ENCODE results near the gene ACTR3.

DNA sequence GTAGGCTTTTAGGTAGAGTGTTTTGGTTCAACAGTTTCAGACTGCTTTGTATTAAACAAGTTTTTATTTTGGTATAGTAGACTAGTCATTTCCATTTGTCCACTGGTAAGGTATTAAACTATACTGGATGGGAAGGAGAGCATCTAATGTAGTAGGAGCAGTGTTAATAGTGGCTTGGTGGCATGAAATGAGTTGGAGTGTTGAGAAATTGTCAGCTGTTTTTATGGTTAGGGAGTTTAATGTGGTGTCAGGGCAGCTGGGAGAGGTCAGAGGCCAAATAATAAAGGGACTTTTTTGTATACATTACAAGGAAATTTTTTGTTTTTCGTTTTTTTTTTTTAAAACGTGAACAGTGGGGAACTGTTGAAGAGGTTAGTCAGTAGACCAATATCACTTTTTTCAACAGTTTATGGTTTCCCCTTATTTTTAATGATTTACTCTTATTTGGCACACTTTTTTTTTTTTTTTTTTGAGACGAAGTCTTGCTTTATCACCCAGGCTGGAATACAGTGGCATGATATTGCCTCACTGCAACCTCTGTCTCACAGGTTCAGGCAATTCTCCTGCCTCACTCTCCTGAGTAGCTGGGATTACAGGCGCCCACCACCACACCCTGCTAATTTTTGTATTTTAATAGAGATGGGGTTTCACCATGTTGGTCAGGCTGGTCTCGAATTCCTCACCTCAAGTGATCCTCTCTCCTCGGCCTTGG, 21.2 kb downstream of the ACTR3 start:
- no peak for TF ChIP-seq TAF1 (IDR thresholded peaks at IDR 0.05; ENCODE audit: low read depth, low read length)
- no peak for TF ChIP-seq POLR2A (IDR thresholded peaks at IDR 0.05; ENCODE audit: low read depth, low read length)
- no peak for TF ChIP-seq POLR2AphosphoS5 (IDR thresholded peaks at IDR 0.05; ENCODE audit: low read depth, low read length)
- TF ChIP-seq SPI1 (IDR thresholded peaks at IDR 0.05; ENCODE audit: low read depth, low read length) = no peak
- TF ChIP-seq POU2F2 (IDR thresholded peaks at IDR 0.05; ENCODE audit: low read depth, low read length) = no peak
- TF ChIP-seq PAX5 (IDR thresholded peaks at IDR 0.05; ENCODE audit: insufficient read depth, low read length, severe bottlenecking) = no peak

All from GM12891 (cell line).